ENCODE data around the gene TMOD4.

The TMOD4 gene

DNA sequence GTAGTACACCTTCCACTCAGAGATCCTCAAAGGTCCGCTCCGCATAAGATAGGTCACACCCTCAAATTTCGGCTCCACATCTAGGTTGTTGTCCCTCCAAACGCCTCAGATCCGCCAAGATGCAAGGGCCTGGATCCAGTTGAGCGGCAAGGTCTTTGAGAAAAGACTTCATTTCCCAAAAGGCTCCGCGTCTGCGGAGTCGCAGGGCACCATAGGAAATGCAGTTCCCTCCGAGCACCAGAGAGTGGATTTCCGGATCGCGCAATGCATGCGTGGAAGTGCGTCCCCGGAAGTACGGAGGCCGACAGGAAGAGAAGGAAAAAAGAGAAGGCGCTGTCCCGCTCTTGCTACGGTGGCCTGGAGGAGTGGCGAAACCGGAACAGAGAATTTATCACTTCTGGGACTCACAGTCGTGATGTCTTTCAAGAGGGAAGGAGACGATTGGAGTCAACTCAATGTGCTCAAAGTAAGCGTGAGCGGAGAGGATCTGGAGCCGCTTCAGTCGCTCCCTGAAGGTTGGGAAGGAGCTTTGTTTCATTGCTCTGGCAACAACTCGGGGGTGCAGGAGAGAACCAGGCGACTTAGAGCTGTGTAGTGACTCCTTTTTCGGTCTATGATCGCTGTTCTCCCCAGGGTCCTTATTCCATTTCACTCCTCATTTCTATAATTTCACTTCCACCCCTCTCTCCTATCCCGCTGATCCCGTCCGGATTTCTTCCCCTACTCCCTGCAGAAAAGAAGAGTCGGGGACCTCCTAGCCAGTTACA, 9.9 kb downstream of the TMOD4 start, which contains the start of the genes LYSMD1 and SCNM1:
Gene LYSMD1, minus strand, starts transcription at position 165 of the 767 bp plus-strand sequence. CDS start 644 bp downstream, outside the sequence.
Gene SCNM1, plus strand, starts transcription at position 407 of the 767 bp plus-strand sequence. Its CDS starts 9 bp downstream, at position 416.
- TF ChIP-seq CTCF (IDR thresholded peaks at IDR 0.05), result no peak

DNA sequence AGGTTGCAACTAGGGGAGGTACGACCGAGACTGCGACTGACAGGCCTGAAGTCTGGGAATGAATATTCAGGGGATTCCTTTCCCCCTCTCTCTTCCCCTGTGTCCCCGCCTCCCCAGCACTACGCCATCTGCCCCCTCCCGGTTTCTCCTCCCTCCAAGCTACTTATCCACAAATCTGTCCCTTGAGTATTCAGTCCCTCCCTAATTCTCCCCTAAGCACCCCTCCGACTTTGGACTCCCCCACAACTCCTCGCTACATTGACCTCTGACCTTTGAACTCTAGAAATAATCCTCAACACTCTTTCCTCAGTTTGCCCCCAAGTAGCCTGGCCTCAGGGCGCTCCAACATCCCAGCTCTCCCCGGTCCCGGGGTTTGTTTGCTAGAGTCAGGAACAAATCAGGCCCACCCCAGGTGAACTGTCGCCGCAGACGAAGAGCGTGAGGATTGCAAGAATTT, 10.5 kb downstream of the TMOD4 start:
- no peak for TF ChIP-seq CTCF (IDR thresholded peaks at IDR 0.05)

- TF ChIP-seq CTCF (IDR thresholded peaks at IDR 0.05), result no peak
These were observed 11.0 kb downstream of the TMOD4 start for GRCh38 chr1:151164732-151165280.

DNA sequence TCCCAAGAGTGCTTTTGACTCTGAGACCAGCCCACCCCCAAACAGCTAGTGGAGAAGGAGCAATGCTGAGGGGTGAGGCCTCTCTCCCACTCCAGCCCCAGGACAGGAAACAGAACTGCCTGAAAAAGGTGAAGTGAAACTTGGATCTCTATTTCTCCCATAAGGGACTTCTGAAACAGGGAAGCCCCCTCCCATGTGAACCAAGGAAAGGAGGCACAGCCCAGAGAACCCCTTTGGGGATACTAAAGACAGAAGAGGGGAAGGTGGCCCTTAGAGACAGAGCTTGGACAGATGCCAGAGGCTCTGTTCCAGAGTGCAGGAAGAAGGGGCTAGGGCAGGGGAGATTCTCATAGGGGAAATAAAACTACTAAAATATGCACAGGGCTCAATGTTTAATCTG, 16.4 kb downstream of the TMOD4 start:
- TF ChIP-seq CTCF (IDR thresholded peaks at IDR 0.05), result no peak

GRCh38 chr1:151158751-151159251, 17.0 kb downstream of the TMOD4 start:
- TF ChIP-seq CTCF (IDR thresholded peaks at IDR 0.05), result no peak

- no peak for TF ChIP-seq CTCF (IDR thresholded peaks at IDR 0.05)
These were observed 17.5 kb downstream of the TMOD4 start for GRCh38 chr1:151158326-151158725.

- no peak for TF ChIP-seq CTCF (IDR thresholded peaks at IDR 0.05)
These were observed 18.7 kb downstream of the TMOD4 start for GRCh38 chr1:151157067-151157531.

Measured in LNCAP (cell line).